GM12878 (cell line): Measurements from ENCODE around the gene IL16. TPM values are rescaled to one million over a fixed set of nuclear protein-coding genes. Genes with fewer than 3 reads are reported as not detected.

Experiments used
- ATAC-seq: fragments of 200-7000 bp; cut with Tn5 transposase; 3 replicates; pipeline ENCODE4 v1.9.1; 2020; ENCODE audit warnings: mild to moderate bottlenecking, moderate library complexity
- BruUV-seq: library from RNA; stranded (reverse); fragments of 400-500 nt; replicated peaks from 2 replicates; lab custom pipeline; 2021; lab: Mats Ljungman, UMichigan
- CTCF ChIA-PET: fragments of 300-600 bp; sonication (Branson Sonifier 250); formaldehyde crosslinking; extraction: SDS; loops from one replicate; lab custom pipeline; 2021; ENCODE audit warnings: inconsistent platforms; lab: Yijun Ruan, JAX
- POLR2A ChIA-PET: fragments of 350-600 bp; formaldehyde crosslinking; extraction: SDS; loops from one replicate; lab custom pipeline; 2021; ENCODE audit warnings: inconsistent platforms; lab: Charles Lee
- RAD21 ChIA-PET: fragments of 300-600 bp; sonication (Branson Sonifier 250); formaldehyde crosslinking; loops from one replicate; lab custom pipeline; 2023; ENCODE audit warnings: antibody characterized with exemption; ENCODE audit not compliant: unreplicated experiment; lab: Charles Lee
- SMC1A ChIA-PET: fragments of 300-600 bp; sonication (Branson Sonifier 250); formaldehyde crosslinking; loops from one replicate; lab custom pipeline; 2023; ENCODE audit not compliant: unreplicated experiment, uncharacterized antibody; lab: Charles Lee
- DNase-seq: peaks from one replicate; pipeline ENCODE4 v3.0.0-alpha.2; 2011; ENCODE audit warnings: low read depth, low spot score
- FAIRE-seq: peaks from 3 replicates; lab custom pipeline; 2011; peaks lifted over from hg19 to GRCh38; lab: Jason Lieb, UNC
- H2AFZ ChIP-seq: 2 replicates; pipeline ENCODE4 v1.6.0; 2011; ENCODE audit warnings: low read depth, low read length, control low read depth; ENCODE audit not compliant: control insufficient read depth
- H3K27ac ChIP-seq: 2 replicates; pipeline ENCODE4 v1.5.1; 2011; ENCODE audit warnings: control low read depth; ENCODE audit not compliant: control insufficient read depth, insufficient read depth
- H3K27me3 ChIP-seq, 2 experiments: replicated peaks in 1 of 2; 2 replicates each; pipeline versions ENCODE4 v1.6.0 to v1.6.1; 2011; ENCODE audit warnings: low read length in 1 of 2; ENCODE audit not compliant: control insufficient read depth in 2 of 2, insufficient read depth in 2 of 2
- H3K36me3 ChIP-seq, 2 experiments: 2 replicates each; pipeline ENCODE4 v1.5.1; 2011; ENCODE audit warnings: low read length in 1 of 2; ENCODE audit not compliant: control insufficient read depth in 2 of 2, insufficient read depth in 2 of 2
- H3K4me1 ChIP-seq: 2 replicates; pipeline ENCODE4 v1.6.1; 2011; ENCODE audit warnings: mild to moderate bottlenecking, low read length, moderate library complexity, mixed read lengths; ENCODE audit not compliant: control insufficient read depth, insufficient read depth
- H3K4me2 ChIP-seq: 2 replicates; pipeline ENCODE4 v1.6.0; 2011; ENCODE audit warnings: control low read depth; ENCODE audit not compliant: control insufficient read depth, insufficient read depth
- H3K4me3 ChIP-seq: fragments of 200-600 bp; sonication (generic); 2 replicates; pipeline ENCODE4 v1.5.1; 2016
- H3K79me2 ChIP-seq: 2 replicates; pipeline ENCODE4 v1.6.0; 2011; ENCODE audit warnings: low read length; ENCODE audit not compliant: control insufficient read depth, insufficient read depth
- H3K9ac ChIP-seq: 2 replicates; pipeline ENCODE4 v1.8.0; 2011; ENCODE audit warnings: low read length, control low read depth, mixed read lengths; ENCODE audit not compliant: control insufficient read depth, insufficient read depth
- H3K9me3 ChIP-seq: replicated peaks from 3 replicates; pipeline ENCODE4 v1.5.1; 2011; ENCODE audit warnings: mild to moderate bottlenecking, low read length; ENCODE audit not compliant: control insufficient read depth, insufficient read depth
- H4K20me1 ChIP-seq: 2 replicates; pipeline ENCODE4 v1.6.0; 2011; ENCODE audit not compliant: control insufficient read depth, insufficient read depth
- ATF3 ChIP-seq: IDR thresholded peaks from 2 replicates; pipeline ENCODE4 v1.6.1; 2011; ENCODE audit warnings: low read depth, mild to moderate bottlenecking, low read length, moderate library complexity, borderline replicate concordance; ENCODE audit errors: extremely low read depth
- CEBPB ChIP-seq, 2 experiments: fragments of 150-350 bp in 1 of 2; IDR thresholded peaks; 2 replicates each; pipeline ENCODE4 v1.6.1; 2012 to 2014; ENCODE audit warnings: low read depth in 2 of 2, low read length in 2 of 2, borderline replicate concordance in 1 of 2, inconsistent platforms in 1 of 2
- HDAC6 ChIP-seq: fragments of 200-600 bp; sonication (generic); IDR thresholded peaks from one replicate; pipeline ENCODE4 v1.8.0; 2017; ENCODE audit warnings: antibody characterized with exemption; ENCODE audit not compliant: unreplicated experiment
- MAX ChIP-seq: IDR thresholded peaks from 2 replicates; pipeline ENCODE4 v1.6.1; 2012; ENCODE audit warnings: low read depth, low read length, improper control_type of control experiment
- PAX8 ChIP-seq: fragments of 450-650 bp; IDR thresholded peaks from 2 replicates; pipeline ENCODE4 v1.6.1; 2017; ENCODE audit warnings: mild to moderate bottlenecking, moderate library complexity
- PML ChIP-seq: IDR thresholded peaks from 2 replicates; pipeline ENCODE4 v1.6.1; 2012; ENCODE audit warnings: low read length, inconsistent platforms
- PRDM15 ChIP-seq: fragments of 450-650 bp; formaldehyde crosslinking; IDR thresholded peaks from 2 replicates; pipeline ENCODE4 v1.4.0; 2020; ENCODE audit warnings: mild to moderate bottlenecking, moderate library complexity
- RELA ChIP-seq: fragments of 450-650 bp; IDR thresholded peaks from 2 replicates; pipeline ENCODE4 v1.8.0; 2014; ENCODE audit warnings: borderline replicate concordance; ENCODE audit not compliant: partially characterized antibody
- SMAD5 ChIP-seq: IDR thresholded peaks from 2 replicates; pipeline ENCODE4 v1.6.1; 2016; ENCODE audit warnings: antibody characterized with exemption, low read depth
- SPI1 ChIP-seq: IDR thresholded peaks from 2 replicates; pipeline ENCODE4 v1.6.1; 2011; ENCODE audit warnings: low read depth, mild to moderate bottlenecking, low read length, moderate library complexity, borderline replicate concordance; ENCODE audit not compliant: insufficient read depth
- STAT1 ChIP-seq: fragments of 450-650 bp; conservative IDR thresholded peaks from 2 replicates; pipeline ENCODE4 v1.6.1; 2014; ENCODE audit warnings: antibody characterized with exemption, mild to moderate bottlenecking
- TBL1XR1 ChIP-seq: IDR thresholded peaks from 2 replicates; pipeline ENCODE4 v1.6.1; 2012; ENCODE audit warnings: low read depth, low read length, improper control_type of control experiment
- ZNF384 ChIP-seq: IDR thresholded peaks from 2 replicates; pipeline ENCODE4 v1.6.1; 2012; ENCODE audit warnings: low read depth, mild to moderate bottlenecking, low read length, improper control_type of control experiment, borderline replicate concordance
- WGBS: methylation state at CpG from one replicate; pipeline ENCODE4 v1.1.6; 2016; ENCODE audit warnings: low lambda C conversion rate; ENCODE audit not compliant: insufficient replicate concordance, insufficient coverage; ENCODE audit errors: missing lambda C conversion rate; 5-methylcytosine and 5-hydroxymethylcytosine counted together
- in situ Hi-C: fragments of 300-500 bp; cut with MboI; formaldehyde crosslinking; loops from 9 replicates; pipeline ENCODE4 v1.14.3; 2018; ENCODE audit warnings: mixed read lengths
- intact Hi-C: fragments of 100-400 bp; cut with micrococcal nuclease; formaldehyde crosslinking; loops from one replicate; pipeline ENCODE4 v1.14.2; 2022; ENCODE audit not compliant: unreplicated experiment
- polyA plus RNA-seq, 11 experiments: library from polyadenylated mRNA; depleted of rRNA in 4 of 11; unstranded in 6 of 11; stranded (reverse) in 5 of 11; fragments of >200 nt; fragmentation: Nextera tagmentation in 4 of 11; fragmentation: Illumina TruSeq in 1 of 11; extraction: Ambion mirVana in 4 of 11; extraction: Trizol in 1 of 11; gene quantifications; 1 replicate in 1 of 11; 2 replicates in 10 of 11; pipeline versions ENCODE4 v1.2.1 to v1.2.3, GENCODE V29; 2011 to 2016; ENCODE audit warnings: inconsistent platforms in 2 of 11, missing spikeins in 2 of 11, low read depth in 1 of 11
- total RNA-seq, 4 experiments: library from RNA; depleted of rRNA in 3 of 4; stranded (reverse); fragments of >200 nt in 3 of 4; fragmentation: Illumina TruSeq in 1 of 4; extraction: Trizol in 1 of 4; gene quantifications; 2 replicates each; pipeline versions ENCODE4 v1.2.1 to v1.2.3, GENCODE V29; 2013 to 2021

Gene IL16
- total and polyA plus RNA-seq, 10 of the 15 experiments (the other 5 are each of a cell fraction or from before 2014, with no cell fraction given) = 21.7 to 206 (median 44.5) TPM

GRCh38 chr15:81242778-81243177 lies 46.1 kb downstream of the IL16 start:
- Histone ChIP-seq H3K9ac (no peak overlapping the region), H3K4me1 (no peaks in the 10 kb centered on the region), H3K27me3 (no peaks in the 10 kb centered on the region; a peak in 1 of 4 replicates), H2AFZ (no peak overlapping the region), H3K36me3 (no peaks in the 10 kb centered on the region), H3K27ac (no peak overlapping the region), H3K9me3 (peaks cover 1% of the 10 kb centered on the region; the same call in 1 of the 3 replicates), H3K4me2 (no peak overlapping the region), H3K79me2 (no peaks in the 10 kb centered on the region), H3K4me3 (no peak overlapping the region), H4K20me1 (no peaks in the 10 kb centered on the region)
- SMC1A ChIA-PET = interaction anchor here (0.9 to 1.4 kb wide), 6 partner anchors 11 to 89 kb away, joined by 3 read pairs; no protein-coding TSS in a partner anchor
- ATAC-seq = no peak
- FAIRE-seq = no peak
- in situ Hi-C loops (no loop called here), intact Hi-C loops (no loop called here)
- POLR2A ChIA-PET = interaction anchor here (0.6 kb wide), 1 partner anchor 101 kb away, joined by 5 read pairs; no protein-coding TSS in a partner anchor
- RAD21 ChIA-PET = no interaction called here
- no peak for TF ChIP-seq RELA
- no TSS peak for BruUV-seq
- 0% methylated on average over 1 of the region's 1 CpG for WGBS
- CTCF ChIA-PET = interaction anchor here (3.9 kb wide), 1 partner anchor 23 kb away, joined by 16 read pairs; no protein-coding TSS in a partner anchor
- no peak for DNase-seq

GRCh38 chr15:81244306-81244705 lies 47.6 kb downstream of the IL16 start:
- DNase-seq (no peak), ATAC-seq (no peak), FAIRE-seq (no peak)
- no peaks in the 10 kb centered on the region; a peak in 2 of 4 replicates for H3K27me3 ChIP-seq
- H3K4me1 ChIP-seq = no peaks in the 10 kb centered on the region
- peaks cover 1% of the 10 kb centered on the region; the same call in 1 of the 3 replicates for H3K9me3 ChIP-seq
- WGBS = 42% methylated on average over 1 of the region's 1 CpG
- no peaks in the 10 kb centered on the region for H3K36me3 ChIP-seq
- no peak overlapping the region for H3K4me3 ChIP-seq
- in situ Hi-C loops = no loop called here
- ChIA-PET CTCF (interaction anchor here (2.0 to 3.9 kb wide), 2 partner anchors 22 to 88 kb away, joined by 6 to 16 read pairs; no protein-coding TSS in a partner anchor), RAD21 (no interaction called here), POLR2A (no interaction called here), SMC1A (interaction anchor here (0.7 to 1.4 kb wide), 2 partner anchors 9 to 20 kb away, joined by 3 to 4 read pairs; no protein-coding TSS in a partner anchor)
- no peak overlapping the region for H2AFZ ChIP-seq
- H3K4me2 ChIP-seq = no peak overlapping the region
- intact Hi-C loops = no loop called here
- no TSS peak for BruUV-seq
- H4K20me1 ChIP-seq = no peaks in the 10 kb centered on the region
- no peak overlapping the region for H3K27ac ChIP-seq
- H3K9ac ChIP-seq = no peak overlapping the region
- H3K79me2 ChIP-seq = no peaks in the 10 kb centered on the region
- TF ChIP-seq STAT1 (no peak), ZNF384 (no peak), MAX (no peak), SPI1 (no peak), ATF3 (no peak), HDAC6 (no peak), PAX8 (no peak), TBL1XR1 (no peak), SMAD5 (no peak), PML (no peak), CEBPB (IDR thresholded peaks at IDR 0.05; ENCODE audit: borderline replicate concordance in 1 of 2, low read depth in 2 of 2, low read length in 2 of 2) (no peak), PRDM15 (CRISPR knock-in tag) (no peak)
